ENCODE measurements around the gene MSRB1.

DNA sequence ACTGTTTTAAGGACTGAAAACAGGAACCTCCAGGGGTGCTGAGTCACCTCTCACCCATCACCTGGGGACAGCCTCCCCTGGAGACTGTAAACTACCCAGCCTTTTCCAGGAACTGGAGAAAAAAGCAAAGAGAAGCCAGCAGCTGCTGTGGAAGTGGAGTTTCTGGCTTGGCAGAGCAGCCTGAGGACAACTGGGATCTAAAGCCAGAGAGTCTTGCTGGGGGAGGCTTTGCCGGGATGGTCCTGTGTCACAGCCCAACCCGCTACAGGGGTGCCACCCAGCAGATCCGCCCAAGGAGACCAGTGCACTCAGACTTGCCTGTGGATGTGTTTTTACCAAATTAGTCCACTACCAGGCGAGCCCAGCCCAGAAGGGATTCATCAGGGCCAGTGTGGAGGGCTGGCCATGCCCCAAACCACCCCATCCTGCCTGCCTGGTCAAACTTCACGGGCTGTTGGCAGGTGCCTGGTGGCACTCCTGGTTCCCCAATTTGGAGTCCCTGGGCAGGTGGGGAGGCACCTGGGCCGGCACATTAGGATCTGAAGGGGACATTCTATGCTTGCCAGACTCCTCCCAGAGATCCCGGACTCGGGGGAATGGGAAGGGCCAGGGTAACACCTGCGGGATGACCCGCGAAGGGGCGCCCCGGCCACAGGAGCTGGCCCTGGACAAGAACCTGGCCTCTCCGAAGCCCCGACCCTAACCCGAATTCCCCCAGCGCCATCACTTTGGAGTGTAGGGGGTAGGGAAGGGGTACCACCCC lies 771 bp downstream of the MSRB1 start:
- TF ChIP-seq, protein P1, sequence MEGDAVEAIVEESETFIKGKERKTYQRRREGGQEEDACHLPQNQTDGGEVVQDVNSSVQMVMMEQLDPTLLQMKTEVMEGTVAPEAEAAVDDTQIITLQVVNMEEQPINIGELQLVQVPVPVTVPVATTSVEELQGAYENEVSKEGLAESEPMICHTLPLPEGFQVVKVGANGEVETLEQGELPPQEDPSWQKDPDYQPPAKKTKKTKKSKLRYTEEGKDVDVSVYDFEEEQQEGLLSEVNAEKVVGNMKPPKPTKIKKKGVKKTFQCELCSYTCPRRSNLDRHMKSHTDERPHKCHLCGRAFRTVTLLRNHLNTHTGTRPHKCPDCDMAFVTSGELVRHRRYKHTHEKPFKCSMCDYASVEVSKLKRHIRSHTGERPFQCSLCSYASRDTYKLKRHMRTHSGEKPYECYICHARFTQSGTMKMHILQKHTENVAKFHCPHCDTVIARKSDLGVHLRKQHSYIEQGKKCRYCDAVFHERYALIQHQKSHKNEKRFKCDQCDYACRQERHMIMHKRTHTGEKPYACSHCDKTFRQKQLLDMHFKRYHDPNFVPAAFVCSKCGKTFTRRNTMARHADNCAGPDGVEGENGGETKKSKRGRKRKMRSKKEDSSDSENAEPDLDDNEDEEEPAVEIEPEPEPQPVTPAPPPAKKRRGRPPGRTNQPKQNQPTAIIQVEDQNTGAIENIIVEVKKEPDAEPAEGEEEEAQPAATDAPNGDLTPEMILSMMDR (IDR thresholded peaks at IDR 0.05 in 8 of 11, conservative IDR thresholded peaks at IDR 0.05 in 3 of 11) = no peak
- TF ChIP-seq POLR2AphosphoS5 (IDR thresholded peaks at IDR 0.05) = peak in 2 of 3 donors; percentile 9 to 43
- TF ChIP-seq POLR2A (IDR thresholded peaks at IDR 0.05) = no peak

All from spleen (tissue), 7 donors.